Thyroid gland (tissue), 4 donors: ENCODE results near the gene PANK3. TPM values are rescaled to one million over a fixed set of nuclear protein-coding genes. Genes with fewer than 3 reads are reported as not detected.
"Not testable (repeated sequence)": the region's sequence is repeated elsewhere in the genome, so short reads cannot be mapped to it uniquely, and the experiment has no call there.

Source experiments
- DNase-seq, 2 donors: peaks; one replicate each; pipeline ENCODE4 v3.0.0-alpha.2; 2019
- H3K27ac ChIP-seq, 3 donors: fragments of 200-600 bp; sonication (generic); 1 replicate in 2 of 3; 2 replicates in 1 of 3; pipeline ENCODE4 v1.5.1; 2016 to 2019; ENCODE audit warnings: mild to moderate bottlenecking in 1 of 3, moderate library complexity in 1 of 3
- H3K27me3 ChIP-seq: fragments of 200-600 bp; sonication (generic); one replicate; pipeline ENCODE4 v1.5.1; 2019
- H3K36me3 ChIP-seq, 2 donors: fragments of 200-600 bp; sonication (generic); one replicate each; pipeline ENCODE4 v1.5.1; 2016 to 2019
- H3K4me1 ChIP-seq, 2 donors: fragments of 200-600 bp; sonication (generic); one replicate each; pipeline ENCODE4 v1.5.1; 2017 to 2019
- H3K4me3 ChIP-seq, 3 donors: fragments of 200-600 bp; sonication (generic); replicated peaks in 1 of 3; 1 replicate in 2 of 3; 2 replicates in 1 of 3; pipeline ENCODE4 v1.5.1; 2016; ENCODE audit warnings: mild to moderate bottlenecking in 1 of 3
- H3K9me3 ChIP-seq: fragments of 200-600 bp; sonication (generic); one replicate; pipeline ENCODE4 v1.5.1; 2017
- POLR2A ChIP-seq, 2 donors: fragments of 450-650 bp; IDR thresholded peaks; one replicate each; pipeline ENCODE4 v1.6.1; 2017; ENCODE audit warnings: antibody characterized with exemption in 2 of 2, mild to moderate bottlenecking in 2 of 2, moderate library complexity in 1 of 2
- WGBS, 2 donors: methylation state at CpG; one replicate each; pipeline ENCODE4 v1.1.5; 2017; 5-methylcytosine and 5-hydroxymethylcytosine counted together
- intact Hi-C: fragments of 100-400 bp; cut with DNase I; formaldehyde crosslinking; loops from one replicate; pipeline ENCODE4 v1.15.1; 2023
- total RNA-seq, 4 donors: library from RNA; depleted of rRNA; stranded (reverse); fragments of >200 nt; gene quantifications; one replicate each; pipeline ENCODE4 v1.2.3, GENCODE V29; 2016
- TF ChIP-seq, protein P1 (sequence below), 6 experiments: fragments of 200-600 bp in 3 of 6; fragments of 450-650 bp in 3 of 6; sonication (generic) in 3 of 6; IDR thresholded peaks; one replicate each; pipeline ENCODE4 v1.5.1; 2016 to 2019; ENCODE audit warnings: antibody characterized with exemption in 6 of 6, mild to moderate bottlenecking in 2 of 6, inconsistent platforms in 1 of 6, moderate library complexity in 1 of 6

PANK3 gene
- total RNA-seq, 4 donors from 2014 or later = 38.7 to 73.8 (median 49.3) TPM

GRCh38 chr5:168596927-168597326 lies 17.8 kb upstream of the PANK3 start:
- Histone ChIP-seq H3K4me3 (no peak overlapping the region), H3K9me3 (no peaks in the 10 kb centered on the region), H3K27ac (no peak overlapping the region), H3K4me1 (peaks cover under 1 to 2% of the 10 kb centered on the region in 2 donors), H3K27me3 (no peaks in the 10 kb centered on the region), H3K36me3 (no peaks in the 10 kb centered on the region)
- TF ChIP-seq POLR2A (IDR thresholded peaks at IDR 0.05) = no peak
- TF ChIP-seq, protein P1, sequence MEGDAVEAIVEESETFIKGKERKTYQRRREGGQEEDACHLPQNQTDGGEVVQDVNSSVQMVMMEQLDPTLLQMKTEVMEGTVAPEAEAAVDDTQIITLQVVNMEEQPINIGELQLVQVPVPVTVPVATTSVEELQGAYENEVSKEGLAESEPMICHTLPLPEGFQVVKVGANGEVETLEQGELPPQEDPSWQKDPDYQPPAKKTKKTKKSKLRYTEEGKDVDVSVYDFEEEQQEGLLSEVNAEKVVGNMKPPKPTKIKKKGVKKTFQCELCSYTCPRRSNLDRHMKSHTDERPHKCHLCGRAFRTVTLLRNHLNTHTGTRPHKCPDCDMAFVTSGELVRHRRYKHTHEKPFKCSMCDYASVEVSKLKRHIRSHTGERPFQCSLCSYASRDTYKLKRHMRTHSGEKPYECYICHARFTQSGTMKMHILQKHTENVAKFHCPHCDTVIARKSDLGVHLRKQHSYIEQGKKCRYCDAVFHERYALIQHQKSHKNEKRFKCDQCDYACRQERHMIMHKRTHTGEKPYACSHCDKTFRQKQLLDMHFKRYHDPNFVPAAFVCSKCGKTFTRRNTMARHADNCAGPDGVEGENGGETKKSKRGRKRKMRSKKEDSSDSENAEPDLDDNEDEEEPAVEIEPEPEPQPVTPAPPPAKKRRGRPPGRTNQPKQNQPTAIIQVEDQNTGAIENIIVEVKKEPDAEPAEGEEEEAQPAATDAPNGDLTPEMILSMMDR (IDR thresholded peaks at IDR 0.05) = no peak
- intact Hi-C loops = no loop called here
- no peak for DNase-seq
- 74 to 82% methylated on average over 2 of the region's 2 CpGs for WGBS, 2 donors

- H3K4me3 ChIP-seq, H3K9me3 ChIP-seq, H3K4me1 ChIP-seq, intact Hi-C loops, H3K27ac ChIP-seq, H3K27me3 ChIP-seq, H3K36me3 ChIP-seq, DNase-seq: not testable (repeated sequence)
- WGBS, 2 donors = 90 to 97% methylated on average over 1 of the region's 1 CpG
Observed at GRCh38 chr5:168596122-168596521, 17.0 kb upstream of the PANK3 start.

DNA sequence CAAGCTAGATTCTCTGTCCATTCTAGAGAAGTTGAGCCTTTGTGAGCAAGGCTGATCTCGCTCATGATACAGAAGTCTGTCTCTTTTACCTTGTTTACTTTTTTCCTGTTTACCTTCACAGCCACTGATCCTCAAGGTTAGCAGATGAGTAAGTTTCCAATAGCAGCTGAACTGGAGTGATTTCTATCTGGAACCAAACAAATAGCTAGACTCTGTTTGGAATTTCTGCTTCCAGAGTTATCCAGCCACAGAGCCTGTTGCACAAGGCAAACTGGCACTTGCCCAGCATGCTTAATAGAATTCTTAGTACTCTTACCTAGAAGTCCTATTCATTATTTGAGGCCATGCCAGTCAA lies 12.8 kb upstream of the PANK3 start:
- Histone ChIP-seq H3K27me3 (no peaks in the 10 kb centered on the region), H3K36me3 (no peaks in the 10 kb centered on the region), H3K27ac (peak overlapping the region in 1 of 3 donors; percentile 21), H3K4me1 (peaks cover 6 to 10% of the 10 kb centered on the region in 2 donors), H3K4me3 (no peak overlapping the region), H3K9me3 (no peaks in the 10 kb centered on the region)
- intact Hi-C loops = no loop called here
- whole genome bisulfite sequencing, 2 donors = 55 to 60% methylated on average over 1 of the region's 1 CpG
- peak; percentile 80 to 88 for DNase-seq
- TF ChIP-seq, protein P1 (IDR thresholded peaks at IDR 0.05) = no peak
- TF ChIP-seq POLR2A (IDR thresholded peaks at IDR 0.05) = no peak

- intact Hi-C loops = no loop called here
- 57 to 62% methylated on average over 2 of the region's 2 CpGs for WGBS, 2 donors
Observed at GRCh38 chr5:168591302-168592013, 12.3 kb upstream of the PANK3 start.

GRCh38 chr5:168590666-168591065 lies 11.5 kb upstream of the PANK3 start:
- H3K9me3 ChIP-seq = no peaks in the 10 kb centered on the region
- TF ChIP-seq, protein P1 (IDR thresholded peaks at IDR 0.05) = no peak
- TF ChIP-seq POLR2A (IDR thresholded peaks at IDR 0.05) = no peak
- H3K4me1 ChIP-seq = peaks cover 6 to 10% of the 10 kb centered on the region in 2 donors
- no peak overlapping the region for H3K27ac ChIP-seq
- no peak overlapping the region for H3K4me3 ChIP-seq
- WGBS, 2 donors = 85 to 93% methylated on average over 3 of the region's 3 CpGs
- no peaks in the 10 kb centered on the region for H3K36me3 ChIP-seq
- H3K27me3 ChIP-seq = no peaks in the 10 kb centered on the region
- intact Hi-C loops = no loop called here
- DNase-seq = no peak

More at GRCh38 chr5:168591302-168592013, 12.3 kb upstream of the PANK3 start:
- H3K36me3 ChIP-seq = no peaks in the 10 kb centered on the region
- no peaks in the 10 kb centered on the region for H3K9me3 ChIP-seq
- no peaks in the 10 kb centered on the region for H3K27me3 ChIP-seq
- TF ChIP-seq POLR2A (IDR thresholded peaks at IDR 0.05) = no peak
- TF ChIP-seq, protein P1 (IDR thresholded peaks at IDR 0.05) = no peak
- H3K4me1 ChIP-seq = peaks cover 6 to 10% of the 10 kb centered on the region in 2 donors
- peak overlapping the region in 1 of 3 donors; percentile 21 for H3K27ac ChIP-seq
- H3K4me3 ChIP-seq = no peak overlapping the region
- DNase-seq = no peak
